GM12892 (cell line): ENCODE data around the gene NDUFAF4. TPM values are rescaled to one million over a fixed set of nuclear protein-coding genes. Genes with fewer than 3 reads are reported as not detected.
A peak's percentile ranks its signal among the peaks of the same experiment; 100 is the strongest.

Source experiments
- DNase-seq: peaks from one replicate; pipeline ENCODE4 v3.0.0; 2011; ENCODE audit not compliant: insufficient read length
- FAIRE-seq: peaks from 2 replicates; lab custom pipeline; 2011; peaks lifted over from hg19 to GRCh38; lab: Jason Lieb, UNC
- POLR2A ChIP-seq: IDR thresholded peaks from 2 replicates; pipeline ENCODE4 v1.6.1; 2011; ENCODE audit warnings: low read depth, low read length, control low read depth
- POLR2AphosphoS5 ChIP-seq: IDR thresholded peaks from 2 replicates; pipeline ENCODE4 v1.6.1; 2011; ENCODE audit warnings: low read depth, low read length, control low read depth
- TAF1 ChIP-seq: IDR thresholded peaks from 2 replicates; pipeline ENCODE4 v1.6.1; 2011; ENCODE audit warnings: low read depth, mild to moderate bottlenecking, control low read depth, low read length, borderline replicate concordance
- polyA plus RNA-seq: library from polyadenylated mRNA; unstranded; fragments of >200 nt; gene quantifications from one replicate; pipeline ENCODE4 v1.2.1, GENCODE V29; 2012; ENCODE audit warnings: missing spikeins, inconsistent platforms; ENCODE audit not compliant: missing spikeins

Gene NDUFAF4
- 28.6 TPM for polyA plus RNA-seq

GRCh38 chr6:96897396-96898240 is at the start of gene NDUFAF4:
Gene NDUFAF4, minus strand, starts transcription at chr6:96897891. Its CDS starts 90 bp downstream, at chr6:96897801.
- TF ChIP-seq POLR2A (peak; percentile 63; the same call in 1 of the 2 replicates), POLR2AphosphoS5 (no peak), TAF1 (peak; percentile 15; the same call in 1 of the 2 replicates)
- peak; percentile 96 for FAIRE-seq
- DNase-seq, result peak; percentile 76

GRCh38 chr6:96947055-96947454 is 49.4 kb upstream of the NDUFAF4 start:
- no peak for TF ChIP-seq POLR2A
- no peak for TF ChIP-seq POLR2AphosphoS5
- TF ChIP-seq TAF1, result no peak
- FAIRE-seq (peak; percentile 56), DNase-seq (no peak)

DNA sequence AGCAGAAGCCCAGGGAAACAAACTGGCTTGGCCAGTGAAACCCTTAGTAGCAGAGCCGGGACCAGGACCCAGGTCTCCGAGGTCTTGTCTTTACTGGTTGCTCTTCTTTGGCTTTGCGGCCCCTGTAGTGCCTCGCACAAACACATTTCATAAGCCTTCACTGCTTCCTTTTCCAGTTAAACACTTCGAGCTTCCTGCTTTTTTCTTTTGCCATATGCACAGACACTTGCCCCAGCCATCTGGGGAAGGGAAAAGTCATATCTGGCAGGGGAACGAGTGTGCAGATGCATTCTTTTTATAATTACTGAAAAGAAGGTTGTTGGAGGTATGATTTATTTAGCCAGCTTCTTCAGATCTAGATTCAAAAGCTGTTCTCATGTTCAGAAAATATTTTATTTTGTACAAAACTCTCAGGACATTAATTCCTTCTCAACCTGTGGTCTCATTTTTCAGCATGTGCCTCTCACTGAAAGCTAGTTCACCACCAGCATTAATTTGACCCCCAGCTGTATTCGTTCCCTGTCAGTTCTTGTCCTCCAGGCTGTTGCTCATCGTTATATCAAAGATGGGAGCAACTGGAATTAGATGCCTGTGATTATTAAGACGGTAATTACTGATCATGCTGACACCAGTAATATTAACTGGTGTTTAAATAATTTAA is 46.0 kb upstream of the NDUFAF4 start:
- FAIRE-seq, result no peak

GRCh38 chr6:96942676-96943075 is 45.0 kb upstream of the NDUFAF4 start:
- no peak for DNase-seq
- TF ChIP-seq POLR2A (no peak), POLR2AphosphoS5 (no peak), TAF1 (no peak)
- no peak for FAIRE-seq

More for the DNA sequence above, 46.0 kb upstream of the NDUFAF4 start:
- TF ChIP-seq TAF1 (no peak), POLR2AphosphoS5 (no peak), POLR2A (no peak)
- DNase-seq, result no peak

DNA sequence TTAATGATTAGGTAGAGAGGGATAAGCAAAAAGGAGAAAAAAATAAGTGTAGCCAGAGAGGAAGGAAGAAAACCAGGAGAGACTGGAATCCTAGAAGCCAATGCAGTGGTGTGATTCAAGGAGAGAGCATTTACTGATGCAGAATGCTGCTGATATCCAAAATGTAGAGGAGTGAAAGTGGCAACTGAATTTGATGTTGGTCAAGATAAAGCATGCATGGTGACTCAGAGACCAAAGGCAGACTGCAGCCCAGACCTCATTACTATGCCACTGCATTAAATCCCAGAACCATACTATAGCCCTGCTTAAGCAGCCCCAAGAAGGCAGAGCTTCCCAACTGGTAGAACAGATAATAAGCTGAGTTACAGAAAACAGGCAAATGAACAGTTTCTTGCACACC is 42.6 kb upstream of the NDUFAF4 start:
- no peak for FAIRE-seq
- no peak for TF ChIP-seq TAF1
- TF ChIP-seq POLR2A, result no peak
- TF ChIP-seq POLR2AphosphoS5, result no peak
- DNase-seq, result no peak

GRCh38 chr6:96939007-96939805 is 41.5 kb upstream of the NDUFAF4 start:
- no peak for TF ChIP-seq POLR2AphosphoS5
- TF ChIP-seq POLR2A, result no peak
- no peak for TF ChIP-seq TAF1
- DNase-seq (no peak), FAIRE-seq (no peak)

DNA sequence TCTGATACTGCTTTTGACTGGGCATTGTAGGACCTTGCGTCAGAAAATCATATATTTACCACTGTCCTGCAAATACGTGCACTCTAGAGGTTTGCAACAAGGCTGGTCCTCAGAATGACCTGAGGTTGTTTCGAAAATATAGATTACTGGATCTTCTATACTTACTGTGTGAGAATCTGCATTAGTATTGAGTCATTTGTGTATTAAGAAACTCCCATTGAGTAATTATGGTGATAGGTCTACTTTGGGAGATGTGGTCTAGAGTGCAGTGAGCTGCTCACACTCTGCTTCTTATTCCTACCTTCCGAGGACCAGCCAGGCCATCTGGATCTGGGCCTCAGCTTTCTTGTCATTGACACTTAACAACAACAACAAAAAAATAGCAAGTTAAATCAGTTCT is 36.4 kb upstream of the NDUFAF4 start:
- DNase-seq, result no peak
- no peak for FAIRE-seq
- TF ChIP-seq POLR2A (no peak), POLR2AphosphoS5 (no peak), TAF1 (no peak)

- DNase-seq (no peak), FAIRE-seq (no peak)
- TF ChIP-seq POLR2A (no peak), TAF1 (no peak), POLR2AphosphoS5 (no peak)
These were observed 33.5 kb upstream of the NDUFAF4 start for GRCh38 chr6:96931198-96931597.

DNA sequence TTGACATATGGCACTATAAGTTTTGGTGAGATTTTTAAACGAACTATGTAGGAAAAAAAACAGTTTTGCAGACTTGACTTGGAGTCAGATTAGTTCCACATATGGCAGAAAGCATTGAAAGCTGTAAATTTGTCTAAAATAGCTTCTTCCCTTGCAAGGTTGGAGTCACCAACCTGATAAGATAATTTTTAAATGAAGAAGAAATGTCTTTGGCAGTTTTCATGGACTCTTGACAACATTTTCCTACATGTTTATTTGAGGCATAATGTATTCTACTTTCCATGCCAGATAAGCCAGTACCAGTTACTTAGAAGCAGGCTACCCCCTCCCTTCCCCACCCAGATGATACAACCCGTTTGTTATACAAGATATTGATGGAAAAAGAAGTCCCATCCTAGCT is 32.0 kb upstream of the NDUFAF4 start:
- TF ChIP-seq POLR2A (no peak), TAF1 (no peak), POLR2AphosphoS5 (no peak)
- no peak for DNase-seq
- no peak for FAIRE-seq

GRCh38 chr6:96927660-96928059 is 30.0 kb upstream of the NDUFAF4 start:
- no peak for FAIRE-seq
- TF ChIP-seq POLR2A (no peak), TAF1 (no peak), POLR2AphosphoS5 (no peak)

GRCh38 chr6:96926425-96926824 is 28.7 kb upstream of the NDUFAF4 start:
- DNase-seq, result no peak
- FAIRE-seq, result no peak
- TF ChIP-seq TAF1 (no peak), POLR2AphosphoS5 (no peak), POLR2A (no peak)

More at GRCh38 chr6:96927660-96928059, 30.0 kb upstream of the NDUFAF4 start:
- no peak for DNase-seq
